GM21786 (cell line): ENCODE measurements around the gene SFTPA2.
A peak's percentile ranks its signal among the peaks of the same experiment; 100 is the strongest.
"Not testable (repeated sequence)": the region's sequence is repeated elsewhere in the genome, so short reads cannot be mapped to it uniquely, and the experiment has no call there.

Experiments used
- ATAC-seq: cut with Tn5 transposase; IDR thresholded peaks from one replicate; pipeline ENCODE4 v1.9.1; 2021; ENCODE audit not compliant: unreplicated experiment

Gene SFTPA2

GRCh38 chr10:79560160-79560709 is at the start of gene SFTPA2:
TSS of gene SFTPA2 (minus strand) at chr10:79560407. CDS start at chr10:79559483, 924 bp downstream.
- no peak for ATAC-seq

GRCh38 chr10:79608505-79609375 is 48.5 kb upstream of the SFTPA2 start:
- ATAC-seq: no peak

DNA sequence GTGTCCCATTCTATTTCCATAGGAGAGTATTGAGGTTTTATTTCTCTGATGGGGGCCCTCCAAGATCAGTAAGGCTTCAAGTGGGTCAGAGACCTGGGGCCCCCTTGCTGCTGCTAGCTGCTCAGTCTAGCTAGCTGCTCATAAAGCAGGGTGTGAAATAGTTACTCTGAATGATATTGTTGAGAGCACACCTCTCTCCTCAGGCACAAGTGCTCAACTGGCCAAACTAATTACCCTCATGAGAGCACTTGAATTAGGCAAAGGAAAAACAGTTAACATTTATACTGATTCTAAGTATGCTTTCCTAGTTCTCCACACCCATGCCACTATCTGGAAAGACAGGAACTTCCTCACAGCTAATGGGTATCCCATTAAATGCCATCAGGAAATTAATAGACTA is 45.1 kb upstream of the SFTPA2 start:
- no peak for ATAC-seq

- ATAC-seq: no peak
These were observed 44.1 kb upstream of the SFTPA2 start for GRCh38 chr10:79604294-79604693.

DNA sequence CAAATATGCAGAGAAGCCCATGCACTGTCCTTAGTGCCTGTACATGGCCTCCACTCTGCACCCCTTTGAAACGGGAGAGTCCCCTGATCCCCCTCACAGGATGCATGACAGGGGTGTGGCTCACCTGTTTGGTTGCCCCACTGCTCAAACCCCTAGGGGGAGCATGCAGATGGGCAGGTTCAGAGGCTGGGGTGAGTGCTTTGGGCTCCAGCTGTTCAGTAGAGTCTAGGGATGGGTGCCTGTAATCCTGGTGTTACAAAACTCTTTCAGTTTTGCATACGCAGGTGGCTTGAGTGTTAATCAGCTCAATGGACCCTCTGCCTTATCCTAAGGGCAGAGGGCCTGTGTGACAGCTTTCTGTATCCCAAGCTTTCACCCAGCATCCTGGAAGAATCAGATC is 42.7 kb upstream of the SFTPA2 start:
- no peak for ATAC-seq

DNA sequence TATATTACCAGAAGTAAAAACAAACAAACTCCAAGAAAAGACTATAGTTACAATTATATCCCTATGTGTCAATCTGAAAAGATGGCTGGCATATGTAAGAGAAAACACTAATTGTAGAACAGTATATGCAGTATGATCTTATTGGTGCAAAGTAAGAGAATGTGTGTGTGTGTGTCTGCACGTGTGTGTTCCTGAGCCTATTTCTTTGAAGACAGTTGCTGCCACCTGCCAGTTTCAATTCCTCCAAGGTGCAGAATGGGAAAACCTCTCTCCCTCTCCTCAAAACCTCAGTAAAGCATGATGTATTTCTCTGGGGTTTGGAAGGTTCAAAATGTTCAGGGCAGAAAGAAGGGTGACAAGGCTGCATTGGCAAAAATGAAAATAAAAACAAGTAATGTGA is 41.7 kb upstream of the SFTPA2 start:
- ATAC-seq: no peak

DNA sequence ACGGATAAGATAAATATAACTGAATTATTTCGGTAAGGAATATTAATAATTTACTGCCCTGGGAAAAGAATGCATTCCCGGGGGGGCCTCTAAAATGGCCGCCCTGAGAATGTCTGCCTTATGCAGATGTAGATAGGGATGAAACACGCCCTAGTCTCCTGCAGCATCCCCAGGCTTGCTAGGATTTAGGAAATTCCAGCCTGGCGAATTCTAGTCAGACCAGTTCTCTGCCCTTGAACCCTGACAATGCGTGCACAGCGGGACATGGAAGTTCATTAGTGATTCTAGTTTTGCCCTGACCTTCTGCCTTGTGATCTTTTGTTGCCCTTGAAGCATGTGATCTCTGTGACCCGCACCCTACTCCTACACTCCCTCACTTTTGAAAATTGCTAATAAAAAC is 39.4 kb upstream of the SFTPA2 start:
- not testable (repeated sequence) for ATAC-seq

DNA sequence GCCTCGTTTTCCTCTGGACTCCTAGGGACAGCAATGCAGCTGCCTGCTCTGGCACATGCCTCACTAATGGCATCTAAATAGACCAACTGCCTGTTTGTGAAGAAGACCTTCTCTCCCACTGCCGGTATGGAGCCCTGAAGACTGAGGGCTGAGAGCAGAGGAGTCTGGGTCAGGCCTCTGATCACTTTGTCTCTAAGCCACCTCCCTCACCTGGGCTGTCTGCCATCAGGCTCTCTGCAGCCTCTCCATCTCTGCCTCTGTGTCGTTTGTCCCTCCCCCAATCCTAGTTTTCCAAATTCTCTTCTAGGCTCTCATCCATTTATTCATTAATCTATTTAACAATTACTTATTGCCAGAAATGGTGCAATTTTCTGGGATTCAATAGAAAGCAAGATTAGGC is 35.3 kb upstream of the SFTPA2 start:
- ATAC-seq: no peak

GRCh38 chr10:79594565-79594964 is 34.4 kb upstream of the SFTPA2 start:
- ATAC-seq: not testable (repeated sequence)

DNA sequence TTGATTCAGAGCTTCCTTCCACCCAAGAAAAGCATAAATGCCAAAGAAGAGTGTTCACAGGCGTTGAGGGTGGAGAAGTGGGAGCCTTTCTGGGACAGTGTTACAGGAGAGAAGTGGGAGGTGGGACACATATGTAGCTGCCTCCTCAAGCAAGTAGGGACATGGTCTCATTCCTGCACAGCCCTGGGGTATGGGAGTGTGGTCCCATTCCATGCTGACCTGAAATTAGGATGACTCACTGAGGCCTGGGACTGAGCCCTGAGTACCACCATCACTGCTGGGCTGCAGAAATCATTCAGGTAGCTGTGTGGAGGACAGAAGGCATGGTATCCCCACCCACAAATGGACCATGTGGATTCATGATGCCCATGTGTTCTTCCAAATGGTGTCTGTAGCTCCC is 33.2 kb upstream of the SFTPA2 start:
- no peak for ATAC-seq

GRCh38 chr10:79588800-79589199 is 28.6 kb upstream of the SFTPA2 start:
- ATAC-seq: no peak

DNA sequence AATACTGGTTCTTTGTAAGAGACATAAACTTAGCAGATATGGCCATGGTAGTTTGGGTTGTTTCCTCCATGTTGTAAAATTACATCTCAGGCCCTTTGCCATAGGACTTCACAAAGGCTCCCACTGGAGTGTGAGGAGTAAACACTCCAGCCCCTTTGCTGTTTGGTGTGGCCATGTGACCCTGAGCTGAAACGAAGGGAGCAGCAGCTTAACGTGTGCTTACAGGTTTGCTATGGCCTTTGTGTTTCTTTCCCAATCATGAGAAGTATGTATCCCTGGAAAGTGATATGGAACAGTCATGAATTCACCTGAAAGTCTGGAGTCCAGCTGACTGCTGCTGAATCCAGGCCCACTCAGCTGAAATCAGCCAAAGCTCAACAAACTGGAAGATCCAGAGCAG is 26.7 kb upstream of the SFTPA2 start:
- no peak for ATAC-seq

GRCh38 chr10:79585870-79586527 is 25.8 kb upstream of the SFTPA2 start:
- no peak for ATAC-seq

DNA sequence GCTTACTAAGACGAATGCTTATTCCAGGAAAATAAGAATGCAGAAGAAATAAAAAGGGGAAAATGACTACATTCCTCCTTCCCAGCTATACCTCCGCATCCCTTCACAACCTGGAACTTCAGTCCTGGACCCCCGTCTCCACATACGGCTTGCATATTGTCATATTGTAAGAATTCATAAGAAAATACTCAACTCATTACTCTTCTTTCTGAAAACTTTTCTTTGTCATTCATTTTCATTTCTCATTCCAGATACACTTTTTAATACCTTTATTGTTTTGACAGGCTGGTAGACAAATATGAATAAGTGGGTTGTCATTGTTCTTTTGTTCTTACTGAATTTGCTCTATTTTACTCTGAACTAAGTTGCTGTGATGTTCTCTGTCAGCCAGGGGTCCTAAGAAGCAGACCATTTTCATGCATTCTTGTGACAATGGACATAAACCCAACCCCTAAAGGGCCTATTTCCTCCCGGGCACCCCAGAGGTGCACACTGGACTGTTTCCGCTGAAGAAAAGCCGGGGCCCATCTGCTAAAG is 23.3 kb upstream of the SFTPA2 start:
- ATAC-seq: no peak

GRCh38 chr10:79582954-79583353 is 22.7 kb upstream of the SFTPA2 start:
- ATAC-seq: not testable (repeated sequence)

- no peak for ATAC-seq
These were observed 21.9 kb upstream of the SFTPA2 start for GRCh38 chr10:79582096-79582495.

- no peak for ATAC-seq
These were observed 20.8 kb upstream of the SFTPA2 start for GRCh38 chr10:79581044-79581443.

- ATAC-seq: no peak
These were observed 19.2 kb upstream of the SFTPA2 start for GRCh38 chr10:79579361-79579760.

- ATAC-seq: not testable (repeated sequence)
These were observed 10.4 kb upstream of the SFTPA2 start for GRCh38 chr10:79570624-79571023.

GRCh38 chr10:79563426-79563825 is 3.2 kb upstream of the SFTPA2 start:
- ATAC-seq: no peak

DNA sequence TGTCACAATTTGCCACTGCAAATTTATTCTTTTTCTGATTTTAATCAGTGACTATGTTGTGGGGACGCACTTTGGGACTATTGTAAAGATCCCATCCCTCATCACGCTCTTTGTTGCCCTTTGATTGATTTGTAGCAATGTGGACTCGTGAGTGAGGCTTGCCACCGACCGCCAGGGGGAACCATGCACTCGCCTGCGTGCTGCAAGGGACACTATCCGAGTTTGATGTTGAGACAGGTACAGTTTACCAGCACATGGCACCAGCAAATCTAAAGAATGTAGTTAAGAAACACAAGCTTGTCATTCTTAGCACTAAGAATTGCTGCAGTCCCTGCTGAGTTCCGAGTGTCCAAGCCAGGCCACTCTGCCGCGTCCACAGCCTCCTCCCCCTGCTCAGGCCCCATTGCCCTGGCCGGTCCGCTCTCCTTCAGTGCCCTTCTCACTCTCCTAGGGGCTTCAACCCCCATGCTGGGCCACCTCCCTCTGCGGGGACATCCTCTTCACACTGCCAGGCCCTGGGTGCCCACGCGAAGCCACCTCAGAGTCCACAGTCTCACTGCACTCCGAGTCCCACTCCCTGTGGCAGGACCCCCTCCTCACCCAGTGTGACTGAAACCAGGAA is 2.0 kb upstream of the SFTPA2 start:
- peak; percentile 84 for ATAC-seq
